Naive thymus-derived CD4-positive, alpha-beta T cell (primary cell): ENCODE results near the gene ZMAT5. TPM values are rescaled to one million over a fixed set of nuclear protein-coding genes. Genes with fewer than 3 reads are reported as not detected.
A peak's percentile ranks its signal among the peaks of the same experiment; 100 is the strongest.

ENCODE experiments used
- ATAC-seq: fragments of 150-1000 bp; cut with Tn5 transposase; 2 replicates; pipeline ENCODE4 v1.10.0; 2021; ENCODE audit warnings: mild to moderate bottlenecking, moderate library complexity
- CTCF ChIA-PET: fragments of 350-600 bp; sonication (Branson Sonifier 250); formaldehyde crosslinking; loops from one replicate; lab custom pipeline; 2021; ENCODE audit warnings: antibody characterized with exemption; lab: Charles Lee
- POLR2A ChIA-PET: fragments of 350-600 bp; sonication (Branson Sonifier 250); formaldehyde crosslinking; loops from one replicate; lab custom pipeline; 2021; ENCODE audit warnings: antibody characterized with exemption, inconsistent platforms; lab: Charles Lee
- DNase-seq, 9 donors: peaks; one replicate each; pipeline versions ENCODE4 v3.0.0 to v3.0.0-alpha.2; 2020 to 2022; ENCODE audit warnings: mixed read lengths in 1 of 9
- H3K27ac ChIP-seq: one replicate; pipeline ENCODE4 v1.7.0; 2013; ENCODE audit warnings: mild to moderate bottlenecking, low read depth, low read length, moderate library complexity
- H3K27me3 ChIP-seq, 2 donors: one replicate each; pipeline ENCODE4 v1.7.0; 2013; ENCODE audit warnings: low read length in 2 of 2, mild to moderate bottlenecking in 2 of 2, moderate library complexity in 2 of 2; ENCODE audit not compliant: control insufficient read depth in 2 of 2, insufficient read depth in 2 of 2
- H3K36me3 ChIP-seq, 3 experiments: 1 replicate in 2 of 3; 2 replicates in 1 of 3; pipeline ENCODE4 v1.7.0; 2013; ENCODE audit warnings: low read length in 3 of 3, mild to moderate bottlenecking in 3 of 3, moderate library complexity in 1 of 3; ENCODE audit not compliant: insufficient read depth in 3 of 3, control insufficient read depth in 2 of 3
- H3K4me1 ChIP-seq, 2 donors: one replicate each; pipeline ENCODE4 v1.7.0; 2013; ENCODE audit warnings: low read length in 2 of 2, mild to moderate bottlenecking in 2 of 2, moderate library complexity in 1 of 2; ENCODE audit not compliant: control insufficient read depth in 2 of 2, insufficient read depth in 2 of 2
- H3K4me3 ChIP-seq: 2 replicates; pipeline ENCODE4 v1.7.0; 2013; ENCODE audit warnings: mild to moderate bottlenecking, low read length
- H3K9me3 ChIP-seq, 3 experiments: 1 replicate in 2 of 3; 2 replicates in 1 of 3; pipeline ENCODE4 v1.7.0; 2013; ENCODE audit warnings: low read length in 3 of 3; ENCODE audit not compliant: control insufficient read depth in 2 of 3
- H3K27ac Mint-ChIP-seq, 9 donors: one replicate each; pipeline ENCODE4 v1.8.0; 2020 to 2022; ENCODE audit warnings: mixed read lengths in 9 of 9, mild to moderate bottlenecking in 8 of 9, moderate library complexity in 5 of 9, inconsistent platforms in 2 of 9
- H3K27me3 Mint-ChIP-seq, 5 donors: one replicate each; pipeline ENCODE4 v1.8.0; 2021 to 2022; ENCODE audit warnings: mixed read lengths in 5 of 5, mild to moderate bottlenecking in 1 of 5
- H3K36me3 Mint-ChIP-seq, 5 donors: one replicate each; pipeline ENCODE4 v1.8.0; 2020 to 2022; ENCODE audit warnings: mixed read lengths in 5 of 5, mild to moderate bottlenecking in 3 of 5, inconsistent platforms in 1 of 5
- H3K4me1 Mint-ChIP-seq, 7 donors: one replicate each; pipeline ENCODE4 v1.8.0; 2020 to 2022; ENCODE audit warnings: mixed read lengths in 7 of 7, mild to moderate bottlenecking in 3 of 7, inconsistent platforms in 1 of 7
- H3K4me3 Mint-ChIP-seq, 10 donors: one replicate each; pipeline ENCODE4 v1.8.0; 2020 to 2022; ENCODE audit warnings: mild to moderate bottlenecking in 10 of 10, mixed read lengths in 10 of 10, moderate library complexity in 6 of 10, inconsistent platforms in 2 of 10
- H3K9me3 Mint-ChIP-seq, 11 donors: one replicate each; pipeline ENCODE4 v1.8.0; 2020 to 2022; ENCODE audit warnings: mixed read lengths in 11 of 11, mild to moderate bottlenecking in 4 of 11, inconsistent platforms in 1 of 11, moderate library complexity in 1 of 11
- intact Hi-C, 2 donors: fragments of 100-400 bp; cut with micrococcal nuclease; formaldehyde crosslinking; loops; one replicate each; pipeline ENCODE4 v1.15.1; 2023
- polyA plus RNA-seq, 2 donors: library from polyadenylated mRNA; unstranded; fragments of 300-500 nt; fragmentation: Illumina TruSeq; gene quantifications; one replicate each; pipeline ENCODE4 v1.2.3, GENCODE V29; 2021
- total RNA-seq, 6 experiments: library from RNA in 5 of 6; stranded (reverse) in 5 of 6; gene quantifications; 1 replicate in 5 of 6; 2 replicates in 1 of 6; pipeline ENCODE4 v1.2.3 and lab custom pipeline; 2021 to 2026

Gene ZMAT5
- total and polyA plus RNA-seq, 7 experiments from 2014 or later = 12.9 to 55.0 (median 14.9) TPM

GRCh38 chr22:29722151-29722550 is 44.7 kb downstream of the ZMAT5 start:
- Histone ChIP-seq H3K36me3 (no peaks in the 10 kb centered on the region), H3K4me3 (no peak overlapping the region), H3K27me3 (no peaks in the 10 kb centered on the region), H3K27ac (no peak overlapping the region), H3K9me3 (no peaks in the 10 kb centered on the region), H3K4me1 (no peaks in the 10 kb centered on the region)
- Mint-ChIP-seq H3K27me3 (peaks cover 20 to 33% (median 27%) of the 10 kb centered on the region in 5 donors), H3K4me1 (no peaks in the 10 kb centered on the region), H3K9me3 (peaks cover 0 to 2% (median 0%) of the 10 kb centered on the region in 11 donors), H3K36me3 (no peaks in the 10 kb centered on the region), H3K27ac (no peak overlapping the region), H3K4me3 (no peak overlapping the region)
- ATAC-seq (no peak), DNase-seq (no peak)
- CTCF ChIA-PET = no interaction called here
- POLR2A ChIA-PET = no interaction called here
- intact Hi-C loops = no loop called here

DNA sequence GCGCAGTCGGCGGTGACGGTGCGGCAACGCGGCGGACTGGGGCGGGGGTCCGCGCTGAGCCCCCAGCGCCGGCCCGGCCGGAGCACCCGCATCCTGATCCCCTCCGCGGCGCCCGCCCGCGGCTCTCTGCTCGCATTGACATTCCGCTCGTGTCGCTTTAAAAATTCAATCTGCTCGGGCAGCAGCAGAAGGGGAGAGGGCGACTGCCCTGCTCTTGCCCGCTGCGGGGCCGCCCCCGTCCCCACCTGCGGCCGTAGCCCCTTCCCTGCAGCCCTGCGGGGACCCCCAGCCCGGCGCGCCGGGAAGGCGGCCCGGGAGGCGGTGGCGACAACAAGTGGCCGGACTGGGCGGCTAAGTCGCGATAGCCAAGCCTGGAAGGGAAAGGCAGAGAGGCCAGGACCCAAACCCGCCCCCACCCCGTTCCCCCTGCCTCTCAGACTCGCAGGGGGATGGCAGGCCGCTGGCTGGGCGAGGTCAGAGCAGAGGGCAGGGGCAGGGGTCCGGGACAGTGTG is 45.9 kb downstream of the ZMAT5 start:
- Histone ChIP-seq H3K4me1 (no peaks in the 10 kb centered on the region), H3K4me3 (no peak overlapping the region), H3K36me3 (no peaks in the 10 kb centered on the region), H3K27ac (no peak overlapping the region), H3K9me3 (no peaks in the 10 kb centered on the region), H3K27me3 (no peaks in the 10 kb centered on the region)
- peaks cover 33 to 43% (median 38%) of the 10 kb centered on the region in 5 donors for H3K27me3 Mint-ChIP-seq
- H3K4me3 Mint-ChIP-seq = peak overlapping the region in 1 of 10 donors; percentile 59
- no peaks in the 10 kb centered on the region for H3K36me3 Mint-ChIP-seq
- CTCF ChIA-PET = no interaction called here
- H3K4me1 Mint-ChIP-seq = no peaks in the 10 kb centered on the region
- DNase-seq (no peak), ATAC-seq (no peak)
- peaks cover 0 to 2% (median 0%) of the 10 kb centered on the region in 11 donors for H3K9me3 Mint-ChIP-seq
- intact Hi-C loops = no loop called here
- POLR2A ChIA-PET = no interaction called here
- no peak overlapping the region for H3K27ac Mint-ChIP-seq

- H3K4me1 ChIP-seq = no peaks in the 10 kb centered on the region
- no peak within 1 kb of the TSS for H3K27ac ChIP-seq
- no peak within 1 kb of the TSS for H3K4me3 ChIP-seq
- Mint-ChIP-seq H3K4me3 (peak within 1 kb of the TSS in 5 of 10 donors; percentile 10 to 71 (median 45)), H3K4me1 (no peaks in the 10 kb centered on the region), H3K27ac (no peak within 1 kb of the TSS), H3K9me3 (peaks cover 0 to 2% (median 0%) of the 10 kb centered on the region in 11 donors), H3K36me3 (no peaks in the 10 kb centered on the region), H3K27me3 (peaks cover 33 to 46% (median 40%) of the 10 kb centered on the region in 5 donors)
- ATAC-seq = no peak
- no peaks in the 10 kb centered on the region for H3K27me3 ChIP-seq
- POLR2A ChIA-PET = no interaction called here
- H3K36me3 ChIP-seq = no peaks in the 10 kb centered on the region
- intact Hi-C loops = no loop called here
- no peaks in the 10 kb centered on the region for H3K9me3 ChIP-seq
- peak in 1 of 9 donors; percentile 34 for DNase-seq
- CTCF ChIA-PET = no interaction called here
Measured at GRCh38 chr22:29719899-29720645, 46.7 kb downstream of the ZMAT5 start, which contains the start of gene CABP7. Gene CABP7, plus strand, starts transcription at chr22:29720003. Its CDS starts 422 bp downstream, at chr22:29720425.

DNA sequence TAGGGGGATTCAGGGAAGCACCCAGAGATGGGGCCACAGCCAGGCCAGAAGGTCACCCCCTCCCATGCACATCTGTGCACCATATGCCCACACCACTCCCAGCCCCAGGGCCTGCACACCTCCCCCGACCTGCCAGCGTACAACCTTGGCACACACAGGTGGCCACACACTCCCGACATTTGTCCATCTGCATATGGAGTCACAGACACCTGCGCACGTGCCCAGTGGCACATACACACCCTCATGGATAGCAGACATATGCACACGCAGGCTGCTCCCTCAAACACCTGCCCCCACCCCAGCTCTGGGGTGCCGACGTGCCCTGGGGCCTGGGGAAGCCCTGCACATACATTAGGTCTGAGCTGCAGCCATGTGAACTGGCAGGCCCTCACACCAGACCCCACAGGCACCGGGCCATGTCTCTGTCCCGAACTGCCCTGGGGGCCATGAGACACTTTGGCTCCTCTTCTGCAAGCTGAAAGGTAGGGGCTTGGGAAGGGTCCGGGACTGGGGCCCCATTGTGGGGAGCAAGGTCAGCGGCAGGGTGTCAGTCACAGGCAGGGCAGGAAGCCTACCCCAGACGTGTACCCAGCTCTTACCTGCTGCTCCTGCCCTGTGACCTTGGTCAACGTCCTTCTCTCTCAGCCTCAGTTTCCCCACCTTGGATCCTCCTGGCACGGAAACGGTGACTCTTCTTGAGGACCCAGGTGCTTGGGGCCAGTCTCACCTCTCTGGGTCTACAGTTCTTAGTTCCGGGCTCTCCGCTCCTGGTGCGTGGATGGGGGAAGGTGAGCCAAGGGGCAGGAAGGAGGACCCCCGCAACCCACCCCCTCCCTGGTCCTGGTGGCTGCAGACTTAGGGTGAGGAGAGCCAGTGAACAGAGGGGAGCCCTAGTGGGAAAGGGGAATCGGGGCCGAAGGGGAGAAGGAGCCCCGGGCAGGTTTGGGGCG is 47.6 kb downstream of the ZMAT5 start:
- ChIA-PET CTCF (no interaction called here), POLR2A (no interaction called here)
- H3K27ac Mint-ChIP-seq = no peak overlapping the region
- H3K4me1 Mint-ChIP-seq = no peaks in the 10 kb centered on the region
- Histone ChIP-seq H3K4me3 (no peak overlapping the region), H3K9me3 (no peaks in the 10 kb centered on the region), H3K36me3 (no peaks in the 10 kb centered on the region), H3K27ac (no peak overlapping the region), H3K4me1 (no peaks in the 10 kb centered on the region), H3K27me3 (no peaks in the 10 kb centered on the region)
- no peaks in the 10 kb centered on the region for H3K36me3 Mint-ChIP-seq
- H3K4me3 Mint-ChIP-seq = peak overlapping the region in 4 of 10 donors; percentile 10 to 71 (median 56)
- peaks cover 0 to 2% (median 0%) of the 10 kb centered on the region in 11 donors for H3K9me3 Mint-ChIP-seq
- DNase-seq = no peak
- peaks cover 37 to 51% (median 41%) of the 10 kb centered on the region in 5 donors for H3K27me3 Mint-ChIP-seq
- ATAC-seq = no peak
- intact Hi-C loops = no loop called here

DNA sequence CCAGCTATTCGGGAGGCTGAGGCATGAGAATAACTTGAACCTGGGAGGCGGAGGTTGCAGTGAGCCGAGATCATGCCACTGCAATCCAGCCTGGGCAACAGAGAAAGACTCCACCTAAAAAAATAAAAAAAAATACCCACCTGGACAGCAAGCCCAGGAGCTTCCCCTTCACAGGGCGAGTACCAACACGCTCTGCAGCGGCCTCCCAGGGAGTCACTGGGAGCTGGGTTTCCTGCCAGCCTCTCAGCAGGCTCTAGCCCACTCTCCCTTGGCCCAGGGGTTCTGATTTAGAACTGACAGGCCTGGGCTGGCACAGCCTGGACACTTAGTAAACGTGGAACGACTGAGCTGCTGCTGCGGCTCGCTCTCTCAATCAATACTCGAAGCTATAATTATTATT is 49.0 kb downstream of the ZMAT5 start:
- intact Hi-C loops = no loop called here

GRCh38 chr22:29716814-29717545 is 49.8 kb downstream of the ZMAT5 start:
- DNase-seq = peak in 1 of 9 donors; percentile 50

More for the DNA sequence above, 49.0 kb downstream of the ZMAT5 start:
- Histone ChIP-seq H3K27ac (no peak overlapping the region), H3K4me3 (no peak overlapping the region), H3K36me3 (no peaks in the 10 kb centered on the region), H3K9me3 (no peaks in the 10 kb centered on the region), H3K4me1 (no peaks in the 10 kb centered on the region), H3K27me3 (no peaks in the 10 kb centered on the region)
- peaks cover 0 to 2% (median 0%) of the 10 kb centered on the region in 11 donors for H3K9me3 Mint-ChIP-seq
- DNase-seq (no peak), ATAC-seq (no peak)
- H3K27ac Mint-ChIP-seq = no peak overlapping the region
- no peaks in the 10 kb centered on the region for H3K4me1 Mint-ChIP-seq
- peaks cover 37 to 51% (median 41%) of the 10 kb centered on the region in 5 donors for H3K27me3 Mint-ChIP-seq
- ChIA-PET CTCF (no interaction called here), POLR2A (no interaction called here)
- H3K4me3 Mint-ChIP-seq = no peak overlapping the region
- no peaks in the 10 kb centered on the region for H3K36me3 Mint-ChIP-seq

More at GRCh38 chr22:29716814-29717545, 49.8 kb downstream of the ZMAT5 start:
- Mint-ChIP-seq H3K27me3 (peaks cover 37 to 51% (median 40%) of the 10 kb centered on the region in 5 donors), H3K9me3 (peaks cover 0 to 2% (median 0%) of the 10 kb centered on the region in 11 donors), H3K36me3 (no peaks in the 10 kb centered on the region), H3K27ac (no peak overlapping the region), H3K4me1 (no peaks in the 10 kb centered on the region), H3K4me3 (peak overlapping the region in 1 of 10 donors; percentile 69)
- no peaks in the 10 kb centered on the region for H3K9me3 ChIP-seq
- no peak overlapping the region for H3K27ac ChIP-seq
- ATAC-seq = peak; percentile 30
- H3K27me3 ChIP-seq = no peaks in the 10 kb centered on the region
- H3K36me3 ChIP-seq = no peaks in the 10 kb centered on the region
- POLR2A ChIA-PET = no interaction called here
- CTCF ChIA-PET = interaction anchor here (1.0 kb wide), 1 partner anchor 10 kb away, joined by 3 read pairs; no protein-coding TSS in a partner anchor
- intact Hi-C loops = no loop called here
- no peak overlapping the region for H3K4me3 ChIP-seq
- no peaks in the 10 kb centered on the region for H3K4me1 ChIP-seq
